NCI-H2029 treated with DMSO at 0.1 percent for 48 hours (cell line): ENCODE results near the gene ZNF157.
"Not testable (repeated sequence)": the region's sequence is repeated elsewhere in the genome, so short reads cannot be mapped to it uniquely, and the experiment has no call there.

Experiments used
- DNase-seq: peaks from one replicate; lab custom pipeline; 2025; lab: John Stamatoyannopoulos, UW

The ZNF157 gene

DNA sequence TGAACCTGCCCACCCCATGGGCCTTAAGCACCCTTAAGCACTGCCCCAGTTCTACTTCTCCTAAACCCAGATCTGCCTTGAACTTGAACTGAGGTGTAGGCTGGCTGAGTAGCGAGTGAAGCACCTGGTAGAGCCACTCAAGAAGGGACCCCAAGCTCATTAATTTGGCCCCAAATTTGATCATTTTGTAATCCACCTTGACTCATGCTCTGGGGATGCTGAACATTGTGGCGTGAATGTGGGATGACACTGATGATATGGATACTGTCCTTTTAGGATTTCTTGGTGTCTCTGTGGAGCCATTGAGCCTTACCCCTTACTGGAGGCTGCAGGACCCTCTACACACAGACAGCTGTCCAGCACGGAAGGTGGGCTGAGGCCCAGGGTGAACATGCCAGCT lies at the start of gene ZNF157:
ZNF157 (plus strand) TSS at position 301 of the 400 bp plus-strand sequence; CDS start at position 392, 91 bp downstream.
- DNase-seq = no peak

DNA sequence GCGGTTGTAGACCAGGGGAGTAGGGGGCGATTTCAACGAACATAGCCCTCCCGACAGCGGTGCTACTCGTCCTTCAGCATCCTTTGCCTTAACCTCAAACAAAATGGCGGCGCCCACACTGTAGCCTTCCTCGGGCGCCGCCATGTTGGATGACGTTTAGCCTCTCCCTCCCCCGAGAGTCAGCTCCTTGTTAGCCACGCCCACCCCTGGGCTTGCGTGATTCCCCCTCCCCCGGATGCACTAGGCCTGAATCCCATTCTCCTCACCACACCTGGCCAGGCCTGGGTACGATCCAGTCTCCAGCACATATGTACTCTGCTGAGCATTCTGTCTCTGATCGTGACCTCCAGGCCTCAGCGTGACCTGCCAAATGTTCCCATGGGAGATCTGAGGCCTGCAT lies 49.0 kb upstream of the ZNF157 start:
- no peak for DNase-seq

DNA sequence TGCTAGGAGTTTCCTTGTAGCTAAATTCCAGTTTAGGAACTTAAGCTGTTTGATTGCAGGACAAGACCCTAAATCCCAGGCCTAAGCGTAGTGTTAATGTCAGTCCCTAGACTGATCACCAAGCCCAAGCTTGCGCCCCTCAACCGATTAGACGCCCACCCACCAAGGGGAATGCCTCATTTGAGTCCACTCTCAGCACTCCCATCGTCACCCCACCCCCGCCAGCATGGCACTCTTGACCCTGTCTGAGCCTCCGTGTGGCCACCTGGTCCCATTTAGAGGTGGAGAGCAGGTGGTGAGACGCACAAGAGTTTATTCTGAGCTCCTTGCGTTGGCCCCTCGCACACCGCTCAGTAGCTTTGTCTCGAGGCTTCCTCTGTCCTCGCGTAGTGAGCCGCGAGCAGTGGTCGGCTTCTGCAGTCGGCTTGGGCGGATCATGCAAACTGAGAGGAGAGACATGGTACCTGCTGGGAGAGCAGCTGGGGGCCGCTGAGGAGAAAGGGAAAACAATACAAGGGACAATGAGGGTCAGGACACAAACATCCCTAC lies 48.5 kb upstream of the ZNF157 start:
- DNase-seq = no peak

DNA sequence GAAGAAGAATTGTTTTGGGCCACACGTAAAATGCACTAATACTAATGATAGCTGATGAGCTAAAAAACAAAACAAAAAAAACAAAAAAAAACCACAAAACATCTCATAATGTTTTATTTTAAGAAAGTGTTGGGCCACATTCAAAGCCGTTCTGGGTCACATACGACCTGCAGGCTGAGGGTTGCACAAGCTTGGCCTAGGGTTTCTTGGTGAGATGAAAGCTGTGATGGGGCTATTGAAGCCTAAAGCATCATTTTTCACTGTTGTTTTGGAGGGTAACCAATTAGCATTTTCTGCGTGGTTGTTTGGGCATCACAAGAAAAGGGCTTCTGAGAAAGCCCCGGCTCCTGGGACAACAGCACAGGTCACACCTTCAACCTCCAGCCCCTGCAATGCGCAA lies 42.5 kb upstream of the ZNF157 start:
- DNase-seq = no peak

DNA sequence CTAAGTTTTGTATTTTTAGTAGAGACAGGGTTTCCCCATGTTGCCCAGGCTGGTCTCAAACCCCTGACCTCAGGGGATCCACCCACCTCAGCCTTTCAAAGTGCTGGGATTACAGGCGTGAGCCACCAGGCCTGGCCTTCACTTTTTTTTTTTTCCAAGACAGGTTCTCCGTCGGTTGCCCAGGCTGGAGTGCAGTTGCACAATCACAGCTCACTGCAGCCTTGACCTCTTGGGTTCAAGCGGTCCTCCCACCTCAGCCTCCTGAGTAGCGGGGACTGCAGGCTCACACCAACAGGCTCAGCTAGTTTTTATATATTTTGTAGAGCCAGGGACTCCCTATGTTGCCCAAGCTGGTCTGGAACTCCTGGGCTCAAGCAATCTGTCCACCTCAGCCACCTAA lies 37.6 kb upstream of the ZNF157 start:
- DNase-seq = not testable (repeated sequence)

DNA sequence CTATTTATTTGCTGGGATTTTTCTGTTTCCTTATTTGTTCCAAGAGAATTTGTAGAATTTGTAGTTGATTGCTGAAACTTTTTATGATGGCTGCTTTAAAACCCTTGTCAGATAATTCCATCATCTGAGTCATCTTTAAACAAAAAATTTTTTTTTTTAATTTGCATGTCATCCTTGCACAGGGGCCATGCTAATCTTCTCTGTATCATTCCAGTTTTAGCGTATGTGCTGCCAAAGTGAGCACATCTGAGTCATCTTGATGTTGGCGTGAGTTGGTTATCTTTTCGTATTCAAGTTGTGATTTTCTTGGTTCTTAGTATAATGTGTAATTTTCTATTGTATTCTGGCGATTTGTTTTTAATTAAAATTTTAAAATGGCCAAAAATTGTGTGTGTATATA lies 18.7 kb upstream of the ZNF157 start:
- no peak for DNase-seq

DNA sequence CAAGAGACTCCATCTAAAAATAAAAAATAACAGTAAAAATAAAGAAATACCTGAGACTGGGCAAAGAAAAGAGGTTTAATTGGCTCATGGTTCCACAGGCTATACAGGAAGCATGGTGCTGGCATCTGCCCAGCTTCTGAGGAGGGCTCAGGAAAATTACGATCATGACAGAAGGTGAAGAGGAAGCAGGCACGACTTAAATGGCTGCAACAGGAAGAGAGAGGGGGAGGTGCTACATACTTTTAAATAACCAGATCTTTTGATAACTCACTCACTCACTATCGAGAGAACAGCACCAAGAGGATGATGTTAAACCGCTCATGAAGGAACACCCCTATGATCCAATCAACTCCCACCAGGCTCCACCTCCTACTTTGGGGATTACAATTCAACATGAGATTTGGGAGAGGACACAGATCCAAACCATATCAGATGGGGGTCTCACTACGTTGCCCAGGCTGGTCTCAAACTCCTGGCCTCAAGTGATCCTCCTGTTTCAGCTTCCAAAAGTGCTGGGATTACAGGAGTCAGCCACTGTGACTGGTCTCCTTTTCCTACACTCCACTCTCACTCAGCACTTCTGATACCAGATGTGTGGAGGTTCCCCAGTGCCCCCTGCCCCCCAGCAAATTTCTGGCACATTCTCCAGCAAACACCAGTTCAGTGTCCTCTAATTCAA lies 11.9 kb upstream of the ZNF157 start:
- no peak for DNase-seq

DNA sequence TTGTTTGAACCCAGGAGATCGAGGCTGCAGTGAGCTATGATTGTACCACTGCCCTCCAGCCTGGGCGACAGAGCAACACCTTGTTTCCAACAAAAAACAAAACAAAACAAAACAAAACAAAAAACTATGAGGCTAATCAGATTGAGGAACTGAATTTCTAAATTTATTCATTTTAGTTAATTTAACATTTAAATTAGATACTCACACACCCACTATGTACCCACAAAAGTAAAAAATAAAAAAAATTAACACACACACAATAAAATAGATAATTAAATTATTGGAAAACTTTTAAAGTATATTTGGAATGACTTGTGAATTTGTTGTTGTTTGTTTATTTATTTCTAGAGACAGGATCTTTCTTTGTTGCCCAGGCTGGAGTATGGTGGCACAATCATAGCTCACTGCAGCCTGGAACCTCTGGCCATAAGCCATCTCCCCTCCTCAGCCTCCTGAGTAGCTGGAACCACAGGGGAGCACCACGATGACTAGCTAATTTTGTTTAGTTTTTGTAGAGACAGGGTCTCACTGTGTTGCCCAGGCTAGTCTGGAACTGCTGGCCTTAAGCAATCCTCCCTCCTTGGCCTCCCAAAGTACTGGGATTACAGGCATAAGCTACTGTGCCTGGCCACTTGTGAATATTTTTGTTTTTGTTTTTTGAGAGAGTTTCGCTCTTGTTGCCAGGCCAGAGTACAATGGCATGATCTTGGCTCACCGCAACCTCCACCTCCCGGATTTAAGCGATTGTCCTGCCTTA lies 9.8 kb upstream of the ZNF157 start:
- DNase-seq = no peak

DNA sequence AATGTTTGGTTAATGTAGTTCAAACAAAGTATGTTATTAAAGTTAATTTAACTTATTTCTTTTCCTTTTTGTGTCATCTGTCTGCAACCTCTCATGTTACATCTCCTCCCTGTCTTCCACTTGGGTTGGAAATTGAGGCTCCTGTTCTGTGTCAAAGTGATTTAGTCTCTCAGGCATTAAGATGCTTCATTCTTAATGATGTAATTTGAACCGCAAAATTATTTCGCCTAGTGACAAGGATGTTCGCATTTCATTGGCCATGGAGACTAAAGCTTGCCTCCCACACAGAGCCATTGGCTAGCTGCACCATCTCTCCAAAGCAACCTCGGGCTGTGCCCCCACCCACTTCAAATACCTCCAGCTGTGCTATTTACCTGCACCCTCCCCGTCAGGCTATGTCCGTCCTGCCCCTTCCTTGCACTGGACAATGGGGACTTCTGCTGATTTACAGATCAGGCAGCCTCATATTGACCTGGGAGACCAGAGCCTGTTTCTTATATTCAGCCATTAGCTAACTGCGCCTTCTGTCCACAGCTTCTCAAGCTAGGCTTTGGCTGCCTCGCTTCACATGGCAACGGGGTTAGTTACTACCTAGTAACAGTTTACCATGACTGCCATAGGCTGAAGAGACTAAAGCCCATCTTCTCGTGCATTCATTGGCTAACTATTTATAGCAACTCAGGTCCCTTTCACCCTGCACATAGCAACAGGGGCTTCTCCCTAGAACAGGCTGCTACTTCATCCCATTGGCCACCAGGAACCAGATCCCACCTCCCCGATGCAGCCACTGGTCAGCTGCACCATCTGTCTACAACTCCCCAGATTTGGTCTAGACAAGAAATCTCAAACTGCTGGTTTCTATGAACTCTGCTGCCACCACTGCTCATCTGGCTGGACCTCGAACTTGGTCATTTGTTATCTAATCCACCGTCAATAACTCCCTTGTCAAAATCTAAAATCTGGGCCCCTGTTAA lies 8.6 kb upstream of the ZNF157 start:
- peak; percentile 70 for DNase-seq

DNA sequence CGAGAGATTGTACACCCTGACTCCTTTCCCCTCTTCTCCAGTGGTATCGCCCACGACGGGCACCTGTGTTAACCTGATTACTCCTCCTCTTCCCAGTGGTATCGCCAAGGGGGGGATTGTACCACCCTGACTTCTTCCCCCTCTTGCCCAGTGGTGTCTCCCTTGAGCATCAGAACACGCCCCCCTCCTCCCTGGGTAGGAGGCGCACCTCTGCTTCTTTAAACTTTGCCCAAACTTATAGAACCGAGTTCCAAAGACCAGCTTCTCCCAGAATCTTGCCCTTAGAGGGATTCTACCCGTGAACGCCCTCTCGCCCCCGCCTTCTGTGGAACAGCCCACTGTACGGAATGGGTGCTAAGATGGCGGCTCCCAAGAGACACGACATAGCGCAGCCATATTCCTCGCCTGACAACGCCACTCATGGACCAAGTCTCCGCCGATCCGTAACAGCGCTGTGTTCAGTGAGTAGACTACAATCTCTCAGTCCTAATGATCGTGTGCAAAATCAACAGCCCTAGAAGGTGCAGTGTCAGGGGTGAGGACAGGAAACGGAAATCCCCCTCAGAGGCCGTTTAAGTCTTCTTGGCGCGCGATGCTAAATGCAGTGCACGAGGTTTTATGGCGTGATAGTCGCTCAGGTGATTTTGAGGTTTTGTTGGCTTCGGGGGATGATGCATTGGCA lies 4.2 kb upstream of the ZNF157 start:
- DNase-seq = peak; percentile 75

DNA sequence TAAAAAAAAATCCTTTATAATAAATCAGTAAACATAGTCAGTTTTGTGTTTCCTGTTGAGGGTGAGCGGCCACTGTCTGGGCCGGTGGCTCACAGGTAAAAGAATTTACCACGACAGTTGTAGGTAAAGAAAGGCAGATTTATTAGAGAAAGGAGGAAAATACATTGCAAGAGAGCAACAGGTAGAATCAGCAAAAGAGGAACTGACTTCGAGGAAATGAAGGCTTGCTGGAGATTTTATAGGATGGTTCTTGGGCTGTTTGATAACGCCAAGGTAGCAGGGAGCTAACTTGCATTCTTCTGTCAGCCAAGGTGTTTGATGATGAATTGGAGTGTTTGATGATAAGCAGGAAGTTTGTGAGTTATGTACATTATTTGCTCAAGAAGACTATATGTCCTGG lies 2.8 kb downstream of the ZNF157 start:
- no peak for DNase-seq

DNA sequence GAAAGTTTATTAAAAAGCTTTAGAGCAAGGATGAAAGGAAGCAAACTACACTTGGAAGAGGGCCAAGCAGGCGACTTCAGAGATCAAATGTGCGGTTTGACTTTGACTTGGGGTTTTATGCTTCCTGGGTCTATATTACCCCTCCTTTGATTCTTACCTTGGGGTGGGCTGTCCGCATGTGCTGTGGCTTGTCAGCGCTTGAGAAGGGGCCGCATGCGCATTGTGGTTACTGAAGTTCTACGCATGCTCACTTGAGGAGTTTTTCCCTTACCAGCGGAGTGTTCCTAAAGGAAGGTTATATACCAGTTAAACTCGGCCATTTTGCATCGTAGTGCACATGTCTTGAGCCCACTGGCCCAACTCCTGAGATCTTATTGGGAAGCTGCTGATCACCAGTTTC lies 9.9 kb downstream of the ZNF157 start:
- DNase-seq = no peak

DNA sequence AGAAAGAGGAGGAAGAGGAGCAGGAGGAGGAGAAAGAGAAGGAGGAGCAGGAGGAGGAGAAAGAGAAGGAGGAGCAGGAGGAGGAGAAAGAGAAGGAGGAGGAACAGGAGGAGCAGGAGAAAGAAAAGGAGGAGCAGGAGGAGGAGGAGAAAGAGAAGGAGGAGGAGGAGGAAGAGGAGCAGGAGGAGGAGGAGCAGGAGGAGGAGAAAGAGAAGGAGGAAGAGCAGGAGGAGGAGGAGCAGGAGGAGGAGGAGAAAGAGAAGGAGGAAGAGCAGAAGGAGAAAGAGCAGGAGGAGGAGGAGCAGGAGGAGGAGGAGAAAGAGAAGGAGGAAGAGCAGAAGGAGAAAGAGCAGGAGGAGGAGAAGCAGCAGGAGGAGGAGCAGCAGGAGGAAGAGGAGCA lies 10.5 kb downstream of the ZNF157 start:
- DNase-seq = not testable (repeated sequence)

DNA sequence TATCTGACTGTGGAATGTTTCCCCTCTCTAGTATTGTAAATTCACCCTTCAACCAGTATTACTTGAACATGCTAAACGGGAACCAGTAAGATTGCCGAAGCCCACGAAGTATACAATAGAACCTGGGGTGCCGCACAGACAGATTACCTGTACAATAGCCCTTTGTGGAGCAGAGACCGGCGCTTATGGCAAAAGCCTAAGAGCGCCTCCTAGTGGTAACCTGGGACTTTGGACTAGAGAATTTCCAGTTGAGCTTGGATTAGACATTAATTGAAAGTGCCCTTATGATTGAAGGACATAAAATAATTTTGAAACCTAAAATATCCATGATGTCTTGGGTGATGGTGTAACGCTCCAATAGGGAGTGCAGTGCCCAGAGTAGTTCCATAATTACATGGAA lies 14.1 kb downstream of the ZNF157 start:
- peak; percentile 55 for DNase-seq

DNA sequence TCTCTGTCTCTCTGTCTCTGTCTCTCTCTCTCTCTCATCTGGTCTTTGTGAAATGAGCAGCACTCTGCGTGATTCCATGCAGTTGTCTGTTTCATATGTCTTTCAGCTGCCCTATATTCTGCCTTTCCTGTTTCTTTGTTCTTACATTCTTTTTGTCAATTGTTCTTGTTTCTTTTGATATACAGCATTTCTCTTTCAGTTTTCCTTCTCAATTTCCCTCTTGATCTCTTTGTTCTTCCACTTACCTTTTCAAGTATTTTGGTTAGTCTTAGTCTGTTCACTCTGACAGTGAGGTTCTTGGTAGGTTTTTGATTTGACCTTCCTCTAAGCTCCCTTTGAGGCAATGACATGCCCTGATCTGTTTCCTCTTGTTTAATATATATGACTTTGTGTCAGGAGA lies 20.4 kb downstream of the ZNF157 start:
- DNase-seq = no peak

DNA sequence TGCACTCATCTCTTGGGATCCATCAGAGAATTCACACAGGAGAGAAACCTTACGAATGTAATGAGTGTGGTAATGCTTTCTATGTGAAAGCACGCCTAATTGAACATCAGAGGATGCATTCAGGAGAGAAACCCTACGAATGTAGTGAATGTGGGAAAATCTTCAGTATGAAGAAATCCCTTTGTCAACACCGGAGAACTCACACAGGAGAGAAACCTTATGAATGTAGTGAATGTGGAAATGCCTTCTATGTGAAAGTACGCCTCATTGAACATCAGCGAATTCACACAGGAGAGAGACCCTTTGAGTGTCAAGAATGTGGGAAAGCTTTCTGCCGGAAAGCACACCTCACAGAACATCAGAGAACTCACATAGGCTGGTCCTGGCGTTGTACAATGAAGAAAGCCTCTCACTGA lies 42.8 kb downstream of the ZNF157 start:
- no peak for DNase-seq

DNA sequence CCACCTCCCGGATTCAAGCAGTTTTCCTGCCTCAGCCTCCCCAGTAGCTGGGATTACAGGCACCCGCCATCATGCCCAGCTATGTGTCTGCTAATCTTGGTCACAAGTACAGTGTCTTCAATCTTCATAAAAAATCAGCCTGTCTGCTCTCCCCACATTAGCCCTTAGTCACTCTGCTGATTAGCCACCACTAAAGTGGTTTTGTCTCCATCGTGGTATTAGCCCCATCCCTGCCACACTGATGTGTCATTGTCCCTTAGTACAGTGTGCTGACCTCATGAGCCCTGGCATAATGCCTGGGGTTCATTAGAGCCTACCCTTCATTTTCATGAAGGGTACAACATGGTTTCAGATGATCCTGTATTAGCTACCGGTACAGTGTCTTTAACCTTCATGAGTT lies 49.9 kb downstream of the ZNF157 start:
- DNase-seq = no peak

DNA sequence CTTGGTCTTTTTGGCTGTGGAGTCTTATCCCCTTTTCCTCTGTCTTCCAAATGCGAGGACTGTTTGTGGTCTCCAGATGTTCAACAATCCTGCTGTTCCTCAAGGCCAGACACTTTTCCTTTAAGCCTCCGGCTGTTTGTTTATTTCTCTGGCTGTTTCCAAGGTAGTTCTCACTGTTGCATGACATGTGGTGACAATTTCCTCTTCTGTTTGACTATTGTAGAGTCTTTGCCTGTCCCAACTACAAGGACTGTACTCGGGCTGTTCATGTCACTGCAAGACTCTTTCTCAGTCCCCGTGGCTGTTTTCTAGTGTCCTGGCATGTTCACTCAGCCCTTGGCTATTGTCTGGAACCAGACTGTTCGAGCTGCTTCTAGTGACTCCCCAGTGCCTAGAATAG lies 50.6 kb downstream of the ZNF157 start:
- no peak for DNase-seq

DNA sequence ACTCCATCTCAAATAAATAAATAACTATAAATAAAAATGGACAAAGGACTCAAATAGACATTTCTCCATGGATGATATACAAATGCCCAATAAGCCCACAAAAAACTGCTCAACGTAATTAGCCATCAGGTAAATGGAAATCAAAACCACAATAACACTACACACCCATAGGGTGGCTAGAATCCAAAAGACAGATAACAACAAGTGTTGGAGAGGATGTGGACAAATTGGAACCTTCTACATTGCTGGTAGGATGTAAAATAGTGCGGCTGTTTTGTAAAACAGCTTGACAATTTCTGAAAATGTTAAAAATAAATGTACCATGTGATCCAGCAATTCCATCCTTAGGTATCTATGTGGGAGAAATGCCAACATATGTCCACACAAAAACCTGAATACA lies 52.1 kb downstream of the ZNF157 start:
- no peak for DNase-seq

DNA sequence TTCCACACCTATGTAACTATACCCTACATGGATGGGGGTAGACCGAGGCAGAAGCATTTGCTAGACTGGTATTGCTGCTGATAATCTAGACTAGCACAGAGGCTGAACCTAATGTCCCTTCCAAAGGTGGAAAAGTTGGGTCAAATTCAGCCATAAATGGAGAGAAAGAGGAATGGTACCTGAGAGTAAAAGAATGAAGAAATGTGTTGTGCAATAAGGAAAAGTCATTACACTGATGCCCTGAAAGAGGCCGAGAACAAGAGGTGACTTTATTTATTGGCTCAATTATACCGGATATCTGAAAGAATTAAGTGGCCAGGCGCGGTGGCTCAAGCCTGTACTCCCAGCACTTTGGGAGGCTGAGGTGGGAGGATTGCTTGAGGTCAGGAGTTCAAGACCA lies 60.5 kb downstream of the ZNF157 start:
- no peak for DNase-seq

DNA sequence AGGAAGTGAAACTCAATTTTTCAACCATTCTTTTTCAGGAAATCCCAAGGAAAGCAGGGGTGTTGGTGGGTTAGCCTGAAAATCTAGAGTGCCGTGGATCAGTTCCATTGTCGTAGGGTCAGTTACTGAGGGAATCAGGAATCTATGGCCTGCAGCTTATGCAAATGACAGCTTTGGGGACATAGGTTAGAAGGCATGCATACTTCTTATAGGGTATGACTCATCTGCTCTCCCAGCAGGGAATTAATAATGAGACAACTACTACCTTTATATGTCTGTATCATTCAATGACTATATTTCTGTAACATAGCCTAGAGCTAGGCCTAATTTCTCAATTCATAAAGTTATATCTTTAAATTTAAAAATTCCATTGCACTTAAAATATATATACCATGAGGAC lies 76.1 kb downstream of the ZNF157 start:
- no peak for DNase-seq

DNA sequence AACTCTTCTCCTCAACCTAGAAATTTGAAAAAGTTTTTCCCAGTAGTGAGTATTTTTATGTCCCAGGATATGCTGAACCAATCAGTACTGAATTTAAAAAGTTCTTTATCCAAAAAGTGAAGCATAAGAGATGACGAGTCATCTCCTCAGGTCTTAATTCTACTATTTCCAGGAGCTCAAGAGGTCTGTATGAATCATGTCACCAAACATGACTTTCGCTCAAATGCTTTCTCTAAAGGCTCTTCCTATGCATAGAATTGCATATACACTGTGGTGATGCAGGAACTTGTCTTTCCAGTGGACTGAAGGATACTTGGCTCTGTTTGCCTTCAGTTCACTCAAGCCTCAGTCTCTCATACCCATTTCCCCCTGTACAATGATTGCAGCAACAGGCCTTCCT lies 76.6 kb downstream of the ZNF157 start:
- DNase-seq = no peak
